ENCODE measurements around the gene BANP.
A peak's percentile ranks its signal among the peaks of the same experiment; 100 is the strongest.
"Not testable (repeated sequence)": the region's sequence is repeated elsewhere in the genome, so short reads cannot be mapped to it uniquely, and the experiment has no call there.

The BANP gene

DNA sequence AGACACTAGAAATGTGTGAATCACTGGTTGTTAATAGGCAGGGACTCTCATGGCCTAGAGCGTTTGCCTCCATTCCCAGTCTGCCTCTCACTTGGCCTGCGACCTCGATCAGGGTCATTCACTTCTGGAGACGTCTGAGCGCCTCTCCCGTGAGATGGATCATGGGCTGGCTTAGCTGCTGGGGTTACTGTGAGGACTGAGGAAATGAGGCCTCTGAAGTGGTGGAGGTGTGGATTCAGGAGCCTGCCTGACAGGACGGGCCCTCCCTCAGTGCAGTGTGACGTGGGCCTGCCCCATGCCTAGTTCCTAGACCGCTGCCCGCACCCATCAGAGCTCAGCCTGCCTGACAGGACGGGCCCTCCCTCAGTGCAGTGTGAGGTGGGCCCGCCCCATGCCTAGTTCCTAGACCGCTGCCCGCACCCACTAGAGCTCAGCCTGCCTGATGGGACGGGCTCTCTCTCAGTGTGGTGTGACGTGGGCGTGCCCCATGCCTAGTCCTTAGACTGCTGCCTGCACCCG lies 61.9 kb downstream of the BANP start:
- Histone ChIP-seq H3K9me3 (ENCODE audit: control insufficient read depth, insufficient read depth, low read length) (no peaks in the 10 kb centered on the region; the same call in 1 of the 2 replicates), H3K4me1 (ENCODE audit: insufficient read depth, low read length) (peaks cover 10% of the 10 kb centered on the region; the same call in 1 of the 2 replicates), H3K9ac (ENCODE audit: low read depth, low read length) (no peak overlapping the region), H3K36me3 (ENCODE audit: insufficient read depth, low read length) (peaks cover 9% of the 10 kb centered on the region)

DNA sequence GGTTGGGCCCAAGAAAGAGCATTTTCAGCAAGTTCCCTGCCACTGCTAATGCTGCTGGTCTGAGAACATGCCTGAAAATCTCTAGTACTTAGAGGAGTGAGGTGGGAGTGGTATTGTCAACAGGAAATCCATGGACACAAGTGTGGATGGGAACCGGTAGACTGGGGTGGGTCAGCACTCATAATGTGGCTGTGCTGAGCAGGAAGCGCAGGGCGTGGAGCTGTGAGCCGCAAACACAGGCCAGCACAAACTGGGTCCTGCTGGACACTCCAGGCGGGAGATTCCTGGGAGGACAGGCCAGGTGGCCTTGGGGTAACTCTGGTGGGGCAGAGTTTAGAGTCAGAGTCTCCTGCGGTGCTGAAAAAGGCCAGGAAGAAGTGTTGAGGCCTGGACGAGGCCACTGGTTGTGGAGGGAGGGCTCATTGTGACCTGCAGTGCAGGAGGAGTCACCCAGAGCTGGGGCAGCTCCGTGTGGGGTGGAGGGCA lies 62.6 kb downstream of the BANP start:
- H3K9ac ChIP-seq (ENCODE audit: low read depth, low read length) = no peak overlapping the region
- no peaks in the 10 kb centered on the region for H3K9me3 ChIP-seq (ENCODE audit: control insufficient read depth, insufficient read depth, low read length)
- H3K36me3 ChIP-seq (ENCODE audit: insufficient read depth, low read length) = peaks cover 8% of the 10 kb centered on the region
- peaks cover 11% of the 10 kb centered on the region for H3K4me1 ChIP-seq (ENCODE audit: insufficient read depth, low read length)

DNA sequence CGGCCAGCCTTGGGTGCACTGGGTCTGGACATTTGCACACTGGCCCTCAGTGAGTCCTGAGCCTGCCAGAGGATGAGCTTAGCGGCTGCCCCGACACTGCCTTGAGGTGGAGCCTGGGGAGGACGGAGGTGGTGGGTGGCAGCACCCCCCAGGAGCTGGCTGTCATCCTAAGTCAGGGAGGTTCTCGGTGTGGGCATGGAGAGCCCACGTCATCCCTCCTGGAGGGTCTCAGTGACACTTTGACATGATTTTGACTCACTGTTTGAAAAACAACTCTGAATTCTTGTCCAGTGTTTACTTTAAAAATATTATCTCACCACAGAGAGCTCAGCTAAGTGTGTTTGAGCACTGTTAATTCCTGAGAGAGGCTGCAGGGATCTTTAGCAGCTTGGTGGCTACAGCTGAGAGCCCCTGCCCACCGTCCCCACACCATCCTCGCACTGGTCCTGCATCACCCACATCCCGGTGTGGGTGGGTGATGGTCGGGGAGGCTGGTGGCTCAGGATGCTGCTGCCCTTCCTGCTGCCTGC lies 63.1 kb downstream of the BANP start:
- peaks cover 8% of the 10 kb centered on the region for H3K36me3 ChIP-seq (ENCODE audit: insufficient read depth, low read length)
- H3K4me1 ChIP-seq (ENCODE audit: insufficient read depth, low read length) = peaks cover 16% of the 10 kb centered on the region
- no peaks in the 10 kb centered on the region for H3K9me3 ChIP-seq (ENCODE audit: control insufficient read depth, insufficient read depth, low read length)
- no peak overlapping the region for H3K9ac ChIP-seq (ENCODE audit: low read depth, low read length)

DNA sequence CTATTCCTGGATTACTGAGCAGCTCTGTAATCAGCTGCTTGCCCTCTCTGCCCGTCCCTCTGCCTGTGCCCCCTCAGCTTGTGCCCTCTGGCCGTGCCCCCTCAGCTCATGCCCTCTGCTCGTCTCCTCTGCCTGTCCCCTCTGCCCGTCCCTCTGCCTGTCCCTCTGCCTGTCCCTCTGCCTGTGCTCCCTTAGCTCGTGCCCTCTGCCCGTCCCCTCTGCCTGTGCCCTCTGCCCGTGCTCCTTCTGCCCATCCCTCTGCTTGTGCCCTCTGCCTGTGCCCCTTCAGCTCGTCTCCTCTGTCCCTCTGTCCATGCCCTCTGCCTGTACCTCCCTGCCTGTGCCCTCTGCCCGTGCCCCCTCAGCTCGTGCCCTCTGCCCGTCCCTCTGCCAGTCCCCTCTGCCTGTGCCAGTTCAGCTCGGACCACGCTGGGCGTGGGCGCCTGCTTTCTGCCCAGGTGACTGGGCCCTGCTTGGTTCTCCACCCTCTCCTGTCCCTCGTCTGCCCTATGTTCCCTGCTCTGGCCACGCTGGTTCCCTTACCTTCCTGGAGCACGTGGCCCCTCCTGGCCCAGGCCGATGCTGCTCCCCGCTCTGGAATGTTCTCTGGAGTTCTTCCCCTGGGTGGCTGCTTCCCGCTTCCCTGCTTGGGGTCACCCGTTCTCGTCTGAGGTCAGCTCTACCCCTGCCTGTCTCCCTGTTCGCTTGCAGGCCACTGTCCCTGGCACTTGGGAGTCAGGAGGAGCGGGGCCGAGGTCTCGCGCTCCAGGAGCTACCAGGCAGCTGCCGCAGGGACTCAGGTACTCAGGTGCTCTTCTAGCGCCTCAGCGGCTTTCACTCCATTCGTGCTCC lies 63.9 kb downstream of the BANP start:
- H3K4me1 ChIP-seq (ENCODE audit: insufficient read depth, low read length) = peaks cover 14% of the 10 kb centered on the region
- peaks cover 5% of the 10 kb centered on the region; the same call in 1 of the 2 replicates for H3K36me3 ChIP-seq (ENCODE audit: insufficient read depth, low read length)
- no peaks in the 10 kb centered on the region for H3K9me3 ChIP-seq (ENCODE audit: control insufficient read depth, insufficient read depth, low read length)
- no peak overlapping the region for H3K9ac ChIP-seq (ENCODE audit: low read depth, low read length)

DNA sequence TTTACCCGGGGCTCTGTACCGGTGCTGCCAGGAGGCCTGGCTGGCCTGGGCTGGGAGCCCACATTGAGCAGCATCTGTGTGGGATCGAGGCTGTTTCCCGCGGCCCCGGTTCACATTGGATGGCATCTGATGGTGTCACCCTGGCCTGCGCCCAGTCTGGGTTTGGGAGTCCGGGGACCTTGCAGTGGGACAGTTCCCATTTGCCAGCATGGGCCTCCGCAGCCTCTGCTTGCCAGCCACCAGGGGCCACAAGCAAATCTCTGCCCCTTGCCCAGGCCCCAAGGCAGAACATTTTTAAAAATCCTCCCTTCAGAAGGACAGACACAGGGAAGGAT lies 64.5 kb downstream of the BANP start:
- peaks cover under 1% of the 10 kb centered on the region; the same call in 1 of the 2 replicates for H3K36me3 ChIP-seq (ENCODE audit: insufficient read depth, low read length)
- no peak overlapping the region for H3K9ac ChIP-seq (ENCODE audit: low read depth, low read length)
- H3K9me3 ChIP-seq (ENCODE audit: control insufficient read depth, insufficient read depth, low read length) = no peaks in the 10 kb centered on the region
- H3K4me1 ChIP-seq (ENCODE audit: insufficient read depth, low read length) = peaks cover 9% of the 10 kb centered on the region; the same call in 1 of the 2 replicates

DNA sequence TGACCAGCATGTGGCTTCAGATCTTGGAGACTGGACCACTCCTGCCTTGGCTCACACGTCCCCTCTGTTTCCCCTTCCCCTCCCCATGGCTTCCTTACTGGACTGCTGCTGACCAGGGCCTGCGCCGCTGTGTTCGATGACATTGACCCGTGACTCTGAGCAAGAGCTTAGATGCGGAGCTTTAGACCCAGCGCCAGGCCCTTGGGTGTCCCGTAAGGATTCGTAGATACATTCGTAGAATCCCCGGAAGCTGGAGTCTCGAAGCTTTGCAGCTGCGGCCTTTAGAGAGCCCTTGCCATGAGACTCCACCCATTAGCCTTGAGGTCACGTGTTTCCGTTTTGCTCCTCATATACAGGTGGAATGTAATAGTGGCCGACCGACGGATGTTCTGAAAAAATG lies 65.2 kb downstream of the BANP start:
- not testable (repeated sequence) for H3K9ac ChIP-seq (ENCODE audit: low read depth, low read length); H3K4me1 ChIP-seq (ENCODE audit: insufficient read depth, low read length); H3K36me3 ChIP-seq (ENCODE audit: insufficient read depth, low read length); H3K9me3 ChIP-seq (ENCODE audit: control insufficient read depth, insufficient read depth, low read length)

DNA sequence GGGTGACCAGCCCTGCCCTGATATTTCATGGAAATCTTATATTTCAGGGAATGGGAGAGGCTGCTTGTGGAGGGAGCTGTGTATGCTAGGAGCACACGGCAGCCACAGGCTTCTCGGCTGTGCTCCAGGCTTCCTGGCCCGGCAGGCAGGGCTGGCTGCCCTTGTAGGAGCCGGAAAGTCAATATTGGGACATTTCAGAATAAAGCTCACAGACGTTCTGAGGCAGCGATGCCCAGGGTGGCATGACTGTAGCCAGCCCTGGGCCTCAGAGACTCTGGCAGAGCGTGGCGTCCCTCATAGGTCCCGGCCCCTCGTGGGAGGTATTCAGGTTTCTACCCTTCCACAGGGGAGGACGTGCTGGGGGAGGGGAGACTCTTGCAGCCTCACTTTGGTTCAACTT lies 65.7 kb downstream of the BANP start:
- Histone ChIP-seq H3K9ac (ENCODE audit: low read depth, low read length) (no peak overlapping the region), H3K36me3 (ENCODE audit: insufficient read depth, low read length) (no peaks in the 10 kb centered on the region)

DNA sequence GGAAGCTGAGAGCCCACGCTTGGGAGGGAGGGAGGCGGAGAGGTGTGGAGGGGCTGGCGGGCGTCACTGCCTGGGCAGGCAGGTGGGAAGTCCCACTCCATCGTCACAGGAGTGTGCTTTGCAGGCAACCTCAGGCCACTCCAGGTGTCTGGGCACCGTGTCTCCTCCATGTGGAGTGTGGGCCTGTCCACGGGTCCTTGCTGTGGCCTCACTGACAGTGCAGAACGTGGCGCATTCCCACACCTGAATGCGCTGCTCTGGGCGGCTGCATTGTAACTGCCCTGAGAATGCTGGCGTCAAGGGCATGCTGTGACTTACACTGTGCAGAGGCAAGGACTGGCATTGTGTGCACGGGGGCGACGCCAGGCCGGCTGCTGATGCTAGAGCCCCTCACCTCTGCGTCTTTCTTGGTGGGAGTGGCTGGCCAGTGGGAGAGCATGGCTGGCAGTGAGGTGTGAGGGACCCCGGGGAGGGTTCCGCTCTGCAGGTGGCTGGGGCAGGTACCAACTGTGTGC lies 66.4 kb downstream of the BANP start:
- no peaks in the 10 kb centered on the region for H3K36me3 ChIP-seq (ENCODE audit: insufficient read depth, low read length)
- H3K9me3 ChIP-seq (ENCODE audit: control insufficient read depth, insufficient read depth, low read length) = no peaks in the 10 kb centered on the region
- no peak overlapping the region for H3K9ac ChIP-seq (ENCODE audit: low read depth, low read length)
- peaks cover 9% of the 10 kb centered on the region; the same call in 1 of the 2 replicates for H3K4me1 ChIP-seq (ENCODE audit: insufficient read depth, low read length)

More for the DNA sequence above, 65.7 kb downstream of the BANP start:
- Histone ChIP-seq H3K4me1 (ENCODE audit: insufficient read depth, low read length) (peaks cover 9% of the 10 kb centered on the region; the same call in 1 of the 2 replicates), H3K9me3 (ENCODE audit: control insufficient read depth, insufficient read depth, low read length) (no peaks in the 10 kb centered on the region)

DNA sequence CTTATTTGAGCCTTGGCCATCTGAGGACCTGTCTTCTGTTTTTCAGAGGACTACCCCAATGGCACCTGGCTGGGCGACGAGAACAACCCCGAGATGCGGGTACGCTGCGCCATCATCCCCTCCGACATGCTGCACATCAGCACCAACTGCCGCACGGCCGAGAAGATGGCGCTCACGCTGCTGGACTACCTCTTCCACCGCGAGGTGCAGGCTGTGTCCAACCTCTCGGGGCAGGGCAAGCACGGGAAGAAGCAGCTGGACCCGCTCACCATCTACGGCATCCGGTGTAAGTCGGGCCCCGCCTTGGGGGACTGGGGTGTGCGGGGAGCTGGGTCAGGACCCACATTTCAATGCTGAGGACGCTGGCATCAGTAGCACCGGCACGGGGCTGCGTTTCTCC lies 67.1 kb downstream of the BANP start:
- H3K4me1 ChIP-seq (ENCODE audit: insufficient read depth, low read length) = not testable (repeated sequence)

DNA sequence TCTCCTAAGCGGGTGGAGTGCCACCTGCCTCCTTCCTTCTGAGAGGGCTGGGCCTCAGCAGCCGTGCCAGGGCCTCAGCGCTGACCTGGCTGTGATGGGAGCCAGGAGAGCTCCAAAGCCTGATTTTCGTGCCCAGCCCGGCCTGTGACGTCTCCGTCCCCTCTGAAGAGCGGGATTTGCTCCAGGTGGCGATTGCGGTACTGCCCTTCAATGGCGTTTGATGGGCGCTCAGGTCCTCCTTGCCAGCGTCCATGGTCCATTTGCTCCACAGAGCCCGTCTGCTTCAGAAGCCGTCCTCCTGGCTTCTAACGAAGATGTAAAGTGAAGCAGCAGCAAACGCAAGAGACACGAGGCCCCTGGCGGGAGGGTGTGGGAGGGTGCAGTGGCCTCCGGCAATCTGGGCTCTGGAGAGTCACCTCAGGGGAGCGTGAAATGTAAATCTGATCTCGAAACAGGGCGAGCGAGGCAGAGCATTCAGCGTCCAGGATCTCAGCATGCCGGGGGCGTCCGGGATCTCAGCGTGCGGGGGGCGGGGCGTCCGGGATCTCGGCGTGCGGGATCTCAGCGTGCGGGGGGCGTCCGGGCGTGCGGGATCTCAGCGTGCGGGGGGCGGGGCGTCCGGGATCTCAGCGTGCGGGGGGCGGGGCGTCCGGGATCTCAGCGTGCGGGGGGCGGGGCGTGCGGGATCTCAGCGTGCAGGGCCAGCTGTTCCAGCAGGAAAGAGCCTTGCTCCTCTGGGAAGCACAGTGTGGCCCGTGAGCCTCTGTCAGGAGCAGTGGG lies 68.0 kb downstream of the BANP start:
- not testable (repeated sequence) for H3K36me3 ChIP-seq (ENCODE audit: insufficient read depth, low read length); H3K9me3 ChIP-seq (ENCODE audit: control insufficient read depth, insufficient read depth, low read length); H3K4me1 ChIP-seq (ENCODE audit: insufficient read depth, low read length)
- peak overlapping the region; percentile 40; the same call in 1 of the 2 replicates for H3K9ac ChIP-seq (ENCODE audit: low read depth, low read length)

More for the DNA sequence above, 67.1 kb downstream of the BANP start:
- not testable (repeated sequence) for H3K9me3 ChIP-seq (ENCODE audit: control insufficient read depth, insufficient read depth, low read length); H3K36me3 ChIP-seq (ENCODE audit: insufficient read depth, low read length); H3K9ac ChIP-seq (ENCODE audit: low read depth, low read length)

DNA sequence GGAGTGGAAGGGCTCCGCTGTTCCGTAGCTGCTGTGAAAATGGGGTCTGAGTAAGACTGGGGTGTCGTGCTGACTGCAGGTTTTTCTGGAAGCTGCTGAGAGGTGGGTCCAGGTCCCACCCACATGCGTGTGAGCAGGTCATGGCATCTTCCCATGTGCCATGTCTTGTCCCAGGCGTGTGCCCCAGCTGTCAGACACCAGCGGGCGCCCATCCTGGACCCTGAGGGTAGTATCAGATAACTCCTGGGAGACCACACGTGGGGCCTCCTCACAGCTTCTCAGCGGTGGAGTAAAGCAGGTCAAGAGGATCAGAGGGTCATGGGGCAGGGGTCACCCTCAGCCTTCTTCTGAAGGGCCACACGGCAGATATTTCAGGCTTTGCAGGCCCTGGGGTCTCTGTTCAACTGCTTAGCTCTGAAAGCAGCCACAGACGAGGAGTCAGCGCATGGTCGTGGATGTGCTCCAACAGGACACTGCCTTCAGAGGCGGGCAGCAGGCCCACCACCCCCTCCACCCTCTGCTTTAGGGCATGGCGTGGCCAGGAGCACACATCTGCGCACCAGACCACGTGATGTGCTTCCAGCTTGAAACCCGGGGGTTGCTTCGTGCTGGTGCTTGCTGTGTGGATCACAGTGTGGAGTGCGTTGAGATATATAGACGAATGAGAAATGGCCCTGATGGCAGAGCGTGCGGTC lies 68.7 kb downstream of the BANP start:
- H3K4me1 ChIP-seq (ENCODE audit: insufficient read depth, low read length) = peaks cover 12% of the 10 kb centered on the region; the same call in 1 of the 2 replicates
- no peaks in the 10 kb centered on the region for H3K36me3 ChIP-seq (ENCODE audit: insufficient read depth, low read length)
- no peaks in the 10 kb centered on the region for H3K9me3 ChIP-seq (ENCODE audit: control insufficient read depth, insufficient read depth, low read length)
- H3K9ac ChIP-seq (ENCODE audit: low read depth, low read length) = no peak overlapping the region

DNA sequence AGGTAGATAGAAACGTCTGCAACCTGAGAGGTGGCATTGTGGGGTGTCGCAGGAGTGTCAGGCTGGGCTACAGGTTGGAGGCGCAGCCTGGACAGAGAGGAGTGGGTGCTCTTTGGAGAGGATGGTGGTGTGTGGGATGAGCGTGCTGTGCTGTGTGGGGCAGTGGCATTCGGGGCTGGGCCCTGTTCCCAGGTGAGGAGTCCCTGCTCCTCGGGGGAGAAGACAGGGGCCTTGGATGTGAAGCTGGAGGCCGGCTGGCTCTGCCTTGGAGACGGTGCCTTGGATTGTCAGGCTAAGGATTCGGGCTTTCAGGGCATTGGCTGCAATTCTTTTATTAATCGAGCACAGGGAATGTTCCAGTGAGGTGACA lies 69.3 kb downstream of the BANP start:
- Histone ChIP-seq H3K9ac (ENCODE audit: low read depth, low read length) (no peak overlapping the region), H3K36me3 (ENCODE audit: insufficient read depth, low read length) (no peaks in the 10 kb centered on the region), H3K9me3 (ENCODE audit: control insufficient read depth, insufficient read depth, low read length) (no peaks in the 10 kb centered on the region), H3K4me1 (ENCODE audit: insufficient read depth, low read length) (peaks cover 13% of the 10 kb centered on the region; the same call in 1 of the 2 replicates)

DNA sequence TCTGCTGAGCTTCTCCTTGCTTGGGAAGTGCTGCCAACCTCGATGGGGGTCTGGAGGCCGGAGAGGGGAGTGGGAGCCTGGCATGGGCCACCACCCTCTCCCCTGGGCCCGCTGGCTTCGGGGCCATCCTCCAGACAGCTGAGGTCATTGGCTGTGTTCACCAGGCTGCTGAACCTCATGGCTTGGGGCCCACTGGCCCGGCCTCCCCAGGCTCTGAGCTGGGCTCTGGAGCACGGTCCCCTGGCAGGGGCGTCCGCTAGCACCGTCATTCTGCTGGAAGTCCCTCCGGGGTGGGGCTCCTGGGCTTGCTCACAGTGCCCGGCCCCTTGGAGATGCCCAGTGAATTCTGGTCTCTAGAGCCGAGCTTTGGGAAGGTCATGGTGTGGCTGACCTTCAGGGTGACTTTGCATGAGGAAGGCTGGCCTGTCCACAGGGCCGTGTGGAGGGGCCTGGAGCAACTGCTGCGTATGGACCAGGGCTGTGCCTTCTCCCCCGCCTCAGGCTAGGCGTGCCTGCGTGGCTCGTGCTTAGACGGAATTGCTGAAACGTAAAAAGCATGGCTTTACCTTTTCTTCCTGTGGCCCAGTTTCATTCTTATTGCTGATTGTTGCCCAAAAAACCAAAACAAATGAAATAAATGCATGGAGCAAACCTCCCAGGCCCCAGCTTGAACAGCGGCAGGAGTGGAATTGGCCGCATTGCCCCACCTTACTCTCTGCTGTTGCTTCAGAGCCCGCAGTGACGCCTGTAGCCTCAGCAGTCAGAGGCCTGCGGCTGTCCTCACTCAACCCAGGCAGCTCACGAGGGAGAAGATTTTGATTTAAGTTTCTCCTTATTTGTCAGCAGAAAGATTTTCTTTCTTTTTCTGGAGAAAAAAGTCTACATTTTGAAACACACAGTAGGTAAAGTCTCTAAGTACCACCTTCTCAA lies 70.1 kb downstream of the BANP start:
- not testable (repeated sequence) for H3K9me3 ChIP-seq (ENCODE audit: control insufficient read depth, insufficient read depth, low read length); H3K36me3 ChIP-seq (ENCODE audit: insufficient read depth, low read length); H3K9ac ChIP-seq (ENCODE audit: low read depth, low read length)
- H3K4me1 ChIP-seq (ENCODE audit: insufficient read depth, low read length) = peaks cover 13% of the 10 kb centered on the region; the same call in 1 of the 2 replicates
